HepG2 (cell line): Measurements from ENCODE around the gene COPS3. TPM values are rescaled to one million over a fixed set of nuclear protein-coding genes. Genes with fewer than 3 reads are reported as not detected.

ENCODE experiments used
- CHD2 ChIP-seq: IDR thresholded peaks from 2 replicates; pipeline ENCODE4 v1.6.1; 2011; ENCODE audit warnings: low read depth, low read length, improper control_type of control experiment
- GATAD2A ChIP-seq: IDR thresholded peaks from 2 replicates; pipeline ENCODE4 v1.6.1; 2016
- POLR2A ChIP-seq, 2 experiments: IDR thresholded peaks; 2 replicates each; pipeline ENCODE4 v1.6.1; 2011; ENCODE audit warnings: low read depth in 2 of 2, low read length in 2 of 2, mild to moderate bottlenecking in 1 of 2, moderate library complexity in 1 of 2; ENCODE audit not compliant: insufficient read depth in 1 of 2
- RBM22 ChIP-seq: fragments of 200-400 bp; formaldehyde crosslinking; optimal IDR thresholded peaks from 2 replicates; pipeline ENCODE3; 2017; ENCODE audit warnings: mild to moderate bottlenecking, low read length, moderate library complexity
- RCOR2 ChIP-seq: IDR thresholded peaks from 2 replicates; pipeline ENCODE4 v1.6.1; 2016; ENCODE audit warnings: missing biosample characterization, missing genetic modification reagents
- TBX2 ChIP-seq: sonication (generic); formaldehyde crosslinking; IDR thresholded peaks from 2 replicates; pipeline ENCODE4 v1.5.0; 2020; ENCODE audit warnings: missing genetic modification reagents, mild to moderate bottlenecking, borderline replicate concordance
- U2AF2 ChIP-seq: fragments of 200-400 bp; formaldehyde crosslinking; IDR thresholded peaks from 2 replicates; pipeline ENCODE4 v1.6.1; 2017; ENCODE audit warnings: low read depth, mild to moderate bottlenecking, low read length
- ZFP36L1 ChIP-seq: sonication (generic); formaldehyde crosslinking; IDR thresholded peaks from 2 replicates; pipeline ENCODE4 v1.8.0; 2022; ENCODE audit warnings: mild to moderate bottlenecking, missing genetic modification reagents, moderate library complexity
- ZKSCAN1 ChIP-seq: fragments of 150-350 bp; IDR thresholded peaks from 2 replicates; pipeline ENCODE4 v1.6.1; 2014; ENCODE audit warnings: low read length
- ZNF484 ChIP-seq: sonication (generic); formaldehyde crosslinking; IDR thresholded peaks from 2 replicates; pipeline ENCODE4 v1.5.1; 2020; ENCODE audit warnings: mild to moderate bottlenecking, low read depth, missing genetic modification reagents, borderline replicate concordance
- ZNF556 ChIP-seq: sonication (generic); formaldehyde crosslinking; IDR thresholded peaks from 2 replicates; pipeline ENCODE4 v1.4.0; 2020; ENCODE audit warnings: mild to moderate bottlenecking, missing genetic modification reagents, borderline replicate concordance
- ZNF747 ChIP-seq: sonication (generic); formaldehyde crosslinking; IDR thresholded peaks from 2 replicates; pipeline ENCODE4 v1.8.1; 2023; ENCODE audit warnings: missing genetic modification reagents, mild to moderate bottlenecking, borderline replicate concordance
- ZNF75D ChIP-seq: sonication (generic); formaldehyde crosslinking; IDR thresholded peaks from 2 replicates; pipeline ENCODE4 v1.8.1; 2023; ENCODE audit warnings: missing genetic modification reagents, mild to moderate bottlenecking, borderline replicate concordance
- ZNF883 ChIP-seq: sonication (generic); formaldehyde crosslinking; IDR thresholded peaks from 2 replicates; pipeline ENCODE4 v1.5.1; 2020; ENCODE audit warnings: mild to moderate bottlenecking, missing genetic modification reagents; ENCODE audit errors: not compliant biosample characterization
- polyA plus RNA-seq, 8 experiments: library from polyadenylated mRNA; depleted of rRNA in 3 of 8; stranded (reverse) in 7 of 8; unstranded in 1 of 8; fragments of >200 nt; fragmentation: Illumina TruSeq in 4 of 8; extraction: Trizol in 4 of 8; gene quantifications; 2 replicates each; pipeline versions ENCODE4 v1.2.1 to v1.2.3, GENCODE V29; 2011 to 2016; ENCODE audit warnings: low read depth in 4 of 8, missing spikeins in 1 of 8, mixed read lengths in 1 of 8; ENCODE audit not compliant: insufficient read depth in 1 of 8
- total RNA-seq, 5 experiments: library from RNA; depleted of rRNA; stranded (reverse); fragments of >200 nt; fragmentation: Illumina TruSeq; extraction: Trizol; gene quantifications; 2 replicates each; pipeline ENCODE4 v1.2.3, GENCODE V29; 2016; ENCODE audit warnings: low read depth in 1 of 5
- TF ChIP-seq, protein P1 (sequence below): sonication (generic); formaldehyde crosslinking; IDR thresholded peaks from 2 replicates; pipeline ENCODE4 v1.4.0; 2020; ENCODE audit warnings: missing genetic modification reagents
- TF ChIP-seq, protein P2 (sequence below): sonication (generic); formaldehyde crosslinking; IDR thresholded peaks from 2 replicates; pipeline ENCODE4 v1.5.0; 2020; ENCODE audit warnings: mild to moderate bottlenecking, missing genetic modification reagents, borderline replicate concordance
- TF ChIP-seq, protein P3 (sequence below): sonication (generic); formaldehyde crosslinking; conservative IDR thresholded peaks from 2 replicates; pipeline ENCODE4 v1.8.0; 2022; ENCODE audit warnings: missing genetic modification reagents
- TF ChIP-seq, protein P4 (sequence below): sonication (generic); formaldehyde crosslinking; IDR thresholded peaks from 2 replicates; pipeline ENCODE4 v1.9.0; 2022; ENCODE audit warnings: low read depth, missing genetic modification reagents
- TF ChIP-seq, protein P5 (sequence below): sonication (generic); formaldehyde crosslinking; IDR thresholded peaks from 2 replicates; pipeline ENCODE4 v1.8.1; 2023; ENCODE audit warnings: mild to moderate bottlenecking, missing genetic modification reagents

COPS3 gene
- total and polyA plus RNA-seq, 2 of the 13 experiments (the other 11 are each of a cell fraction or from before 2014, with no cell fraction given), result 46.3 to 103 TPM

DNA sequence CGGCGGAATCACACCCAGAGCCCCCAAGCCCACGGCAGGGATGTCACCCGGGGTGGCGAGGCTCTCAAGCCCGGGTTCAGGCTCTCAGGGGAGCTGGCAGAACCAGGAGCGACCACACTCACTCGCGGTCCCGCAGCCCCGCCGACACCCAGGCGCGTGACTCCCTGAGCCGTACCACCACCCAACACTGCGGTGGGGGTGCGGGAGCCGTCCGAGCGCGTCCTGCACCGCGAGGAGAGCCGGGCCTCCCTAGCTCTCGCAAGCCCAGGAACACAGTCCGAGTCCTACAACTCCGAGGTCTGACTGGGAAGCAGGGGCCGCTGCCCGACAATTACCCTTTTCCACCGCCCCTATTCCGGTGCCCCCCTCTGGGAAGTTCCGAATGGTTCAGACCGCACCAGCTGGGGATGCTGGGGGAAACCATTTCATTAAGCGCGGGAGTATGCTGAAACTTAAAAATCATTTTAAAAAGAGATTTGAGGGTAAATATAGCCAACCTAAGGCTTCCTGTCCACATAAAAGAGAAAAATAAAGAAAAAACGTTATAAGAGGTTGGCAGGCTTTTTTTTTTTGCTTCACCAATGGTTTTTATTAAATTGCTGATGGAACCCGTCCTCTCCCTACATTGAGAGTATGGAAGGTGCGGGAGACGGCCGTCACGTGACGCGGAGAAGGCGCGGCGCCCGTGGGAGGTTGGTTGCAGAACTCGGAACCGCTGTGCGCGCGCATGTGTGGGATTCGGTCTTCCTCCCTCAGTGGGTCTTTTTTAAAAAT is 43.8 kb downstream of the COPS3 start, which contains the start of gene FLCN (continued):
- TF ChIP-seq, protein P1, sequence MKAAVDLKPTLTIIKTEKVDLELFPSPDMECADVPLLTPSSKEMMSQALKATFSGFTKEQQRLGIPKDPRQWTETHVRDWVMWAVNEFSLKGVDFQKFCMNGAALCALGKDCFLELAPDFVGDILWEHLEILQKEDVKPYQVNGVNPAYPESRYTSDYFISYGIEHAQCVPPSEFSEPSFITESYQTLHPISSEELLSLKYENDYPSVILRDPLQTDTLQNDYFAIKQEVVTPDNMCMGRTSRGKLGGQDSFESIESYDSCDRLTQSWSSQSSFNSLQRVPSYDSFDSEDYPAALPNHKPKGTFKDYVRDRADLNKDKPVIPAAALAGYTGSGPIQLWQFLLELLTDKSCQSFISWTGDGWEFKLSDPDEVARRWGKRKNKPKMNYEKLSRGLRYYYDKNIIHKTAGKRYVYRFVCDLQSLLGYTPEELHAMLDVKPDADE (CRISPR knock-in tag), result no peak
- TF ChIP-seq ZNF747 (0 out of 2 replicates have a peak, but pooled peaks have one; percentile 39), ZNF484 (CRISPR knock-in tag) (no peak), ZNF883 (CRISPR knock-in tag) (no peak), ZNF75D (CRISPR knock-in tag) (no peak), CHD2 (no peak), RCOR2 (CRISPR knock-in tag) (no peak), GATAD2A (CRISPR knock-in tag) (peak; percentile 72), U2AF2 (no peak), POLR2A (IDR thresholded peaks at IDR 0.05; ENCODE audit: insufficient read depth in 1 of 2, low read depth in 2 of 2, low read length in 2 of 2) (peak; percentile 84 to 91), ZFP36L1 (CRISPR knock-in tag) (no peak), TBX2 (CRISPR knock-in tag) (peak; percentile 59), RBM22 (no peak), ZNF556 (no peak), ZKSCAN1 (no peak)
- TF ChIP-seq, protein P2, sequence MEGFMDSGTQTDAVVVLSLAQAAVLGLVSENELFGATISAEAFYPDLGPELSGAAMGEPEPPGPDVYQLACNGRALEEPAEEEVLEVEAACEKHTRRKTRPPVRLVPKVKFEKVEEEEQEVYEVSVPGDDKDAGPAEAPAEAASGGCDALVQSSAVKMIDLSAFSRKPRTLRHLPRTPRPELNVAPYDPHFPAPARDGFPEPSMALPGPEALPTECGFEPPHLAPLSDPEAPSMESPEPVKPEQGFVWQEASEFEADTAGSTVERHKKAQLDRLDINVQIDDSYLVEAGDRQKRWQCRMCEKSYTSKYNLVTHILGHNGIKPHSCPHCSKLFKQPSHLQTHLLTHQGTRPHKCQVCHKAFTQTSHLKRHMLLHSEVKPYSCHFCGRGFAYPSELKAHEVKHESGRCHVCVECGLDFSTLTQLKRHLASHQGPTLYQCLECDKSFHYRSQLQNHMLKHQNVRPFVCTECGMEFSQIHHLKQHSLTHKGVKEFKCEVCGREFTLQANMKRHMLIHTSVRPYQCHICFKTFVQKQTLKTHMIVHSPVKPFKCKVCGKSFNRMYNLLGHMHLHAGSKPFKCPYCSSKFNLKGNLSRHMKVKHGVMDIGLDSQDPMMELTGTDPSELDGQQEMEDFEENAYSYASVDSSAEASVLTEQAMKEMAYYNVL (CRISPR knock-in tag), result no peak
- TF ChIP-seq, protein P3, sequence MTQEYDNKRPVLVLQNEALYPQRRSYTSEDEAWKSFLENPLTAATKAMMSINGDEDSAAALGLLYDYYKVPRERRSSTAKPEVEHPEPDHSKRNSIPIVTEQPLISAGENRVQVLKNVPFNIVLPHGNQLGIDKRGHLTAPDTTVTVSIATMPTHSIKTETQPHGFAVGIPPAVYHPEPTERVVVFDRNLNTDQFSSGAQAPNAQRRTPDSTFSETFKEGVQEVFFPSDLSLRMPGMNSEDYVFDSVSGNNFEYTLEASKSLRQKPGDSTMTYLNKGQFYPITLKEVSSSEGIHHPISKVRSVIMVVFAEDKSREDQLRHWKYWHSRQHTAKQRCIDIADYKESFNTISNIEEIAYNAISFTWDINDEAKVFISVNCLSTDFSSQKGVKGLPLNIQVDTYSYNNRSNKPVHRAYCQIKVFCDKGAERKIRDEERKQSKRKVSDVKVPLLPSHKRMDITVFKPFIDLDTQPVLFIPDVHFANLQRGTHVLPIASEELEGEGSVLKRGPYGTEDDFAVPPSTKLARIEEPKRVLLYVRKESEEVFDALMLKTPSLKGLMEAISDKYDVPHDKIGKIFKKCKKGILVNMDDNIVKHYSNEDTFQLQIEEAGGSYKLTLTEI (CRISPR knock-in tag), result no peak
- TF ChIP-seq, protein P4, sequence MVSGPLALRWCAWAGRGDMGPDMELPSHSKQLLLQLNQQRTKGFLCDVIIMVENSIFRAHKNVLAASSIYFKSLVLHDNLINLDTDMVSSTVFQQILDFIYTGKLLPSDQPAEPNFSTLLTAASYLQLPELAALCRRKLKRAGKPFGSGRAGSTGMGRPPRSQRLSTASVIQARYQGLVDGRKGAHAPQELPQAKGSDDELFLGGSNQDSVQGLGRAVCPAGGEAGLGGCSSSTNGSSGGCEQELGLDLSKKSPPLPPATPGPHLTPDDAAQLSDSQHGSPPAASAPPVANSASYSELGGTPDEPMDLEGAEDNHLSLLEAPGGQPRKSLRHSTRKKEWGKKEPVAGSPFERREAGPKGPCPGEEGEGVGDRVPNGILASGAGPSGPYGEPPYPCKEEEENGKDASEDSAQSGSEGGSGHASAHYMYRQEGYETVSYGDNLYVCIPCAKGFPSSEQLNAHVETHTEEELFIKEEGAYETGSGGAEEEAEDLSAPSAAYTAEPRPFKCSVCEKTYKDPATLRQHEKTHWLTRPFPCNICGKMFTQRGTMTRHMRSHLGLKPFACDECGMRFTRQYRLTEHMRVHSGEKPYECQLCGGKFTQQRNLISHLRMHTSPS (CRISPR knock-in tag), result no peak
- TF ChIP-seq, protein P5, sequence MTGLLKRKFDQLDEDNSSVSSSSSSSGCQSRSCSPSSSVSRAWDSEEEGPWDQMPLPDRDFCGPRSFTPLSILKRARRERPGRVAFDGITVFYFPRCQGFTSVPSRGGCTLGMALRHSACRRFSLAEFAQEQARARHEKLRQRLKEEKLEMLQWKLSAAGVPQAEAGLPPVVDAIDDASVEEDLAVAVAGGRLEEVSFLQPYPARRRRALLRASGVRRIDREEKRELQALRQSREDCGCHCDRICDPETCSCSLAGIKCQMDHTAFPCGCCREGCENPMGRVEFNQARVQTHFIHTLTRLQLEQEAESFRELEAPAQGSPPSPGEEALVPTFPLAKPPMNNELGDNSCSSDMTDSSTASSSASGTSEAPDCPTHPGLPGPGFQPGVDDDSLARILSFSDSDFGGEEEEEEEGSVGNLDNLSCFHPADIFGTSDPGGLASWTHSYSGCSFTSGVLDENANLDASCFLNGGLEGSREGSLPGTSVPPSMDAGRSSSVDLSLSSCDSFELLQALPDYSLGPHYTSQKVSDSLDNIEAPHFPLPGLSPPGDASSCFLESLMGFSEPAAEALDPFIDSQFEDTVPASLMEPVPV (CRISPR knock-in tag), result peak; percentile 50; the same call in 1 of the 2 replicates
